Epithelial cell of alveolus of lung (primary cell): Measurements from ENCODE around the gene GPR162. TPM values are rescaled to one million over a fixed set of nuclear protein-coding genes. Genes with fewer than 3 reads are reported as not detected.

Experiments used
- total RNA-seq: library from RNA; depleted of rRNA; stranded (reverse); fragments of >200 nt; gene quantifications from 2 replicates; pipeline ENCODE4 v1.2.1, GENCODE V29; 2015

GPR162 gene, protein sequence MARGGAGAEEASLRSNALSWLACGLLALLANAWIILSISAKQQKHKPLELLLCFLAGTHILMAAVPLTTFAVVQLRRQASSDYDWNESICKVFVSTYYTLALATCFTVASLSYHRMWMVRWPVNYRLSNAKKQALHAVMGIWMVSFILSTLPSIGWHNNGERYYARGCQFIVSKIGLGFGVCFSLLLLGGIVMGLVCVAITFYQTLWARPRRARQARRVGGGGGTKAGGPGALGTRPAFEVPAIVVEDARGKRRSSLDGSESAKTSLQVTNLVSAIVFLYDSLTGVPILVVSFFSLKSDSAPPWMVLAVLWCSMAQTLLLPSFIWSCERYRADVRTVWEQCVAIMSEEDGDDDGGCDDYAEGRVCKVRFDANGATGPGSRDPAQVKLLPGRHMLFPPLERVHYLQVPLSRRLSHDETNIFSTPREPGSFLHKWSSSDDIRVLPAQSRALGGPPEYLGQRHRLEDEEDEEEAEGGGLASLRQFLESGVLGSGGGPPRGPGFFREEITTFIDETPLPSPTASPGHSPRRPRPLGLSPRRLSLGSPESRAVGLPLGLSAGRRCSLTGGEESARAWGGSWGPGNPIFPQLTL
- total RNA-seq: 2.1 and 20.3 TPM in 2 replicates

DNA sequence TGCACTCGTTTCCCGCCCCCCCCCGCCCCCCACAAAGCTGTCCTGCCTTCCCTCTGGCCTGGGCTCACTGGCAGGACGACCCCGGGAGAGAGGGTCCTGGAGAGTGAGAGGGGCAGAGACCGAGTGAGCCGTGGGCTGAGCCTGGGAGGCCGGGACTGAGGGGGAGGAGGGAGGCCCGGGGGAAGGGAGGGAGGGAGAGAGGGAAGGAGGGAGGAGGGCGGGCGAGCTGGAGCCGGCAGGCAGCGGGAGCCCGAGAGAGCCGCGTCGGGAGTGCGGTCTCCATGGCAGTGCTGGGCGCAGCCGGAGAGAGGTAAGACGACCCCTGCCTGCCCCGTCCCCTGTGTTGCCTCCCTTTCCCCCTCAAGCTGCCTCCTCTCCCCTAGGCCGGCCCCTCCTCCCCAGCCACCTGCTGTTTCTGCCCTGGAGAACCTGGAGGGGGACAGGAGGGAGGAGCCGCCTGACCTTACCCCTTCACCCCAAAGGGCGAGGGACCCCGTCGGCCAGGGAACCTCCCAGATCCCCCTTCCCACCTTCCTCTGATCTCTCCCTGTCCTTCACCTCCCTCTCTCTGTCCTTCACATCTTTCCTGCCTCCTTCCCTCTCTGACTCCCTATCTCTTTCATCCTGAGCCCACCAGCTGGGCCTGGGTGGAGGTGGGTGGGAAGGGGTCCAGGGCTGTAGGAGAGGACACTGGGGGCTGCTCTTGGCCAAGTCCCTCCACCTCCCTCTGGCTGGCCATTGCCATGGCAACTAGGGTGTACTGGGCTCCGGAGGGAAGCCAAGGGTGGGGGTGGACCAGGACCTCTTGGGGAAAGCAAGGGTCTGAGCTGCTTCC is at the start of gene GPR162:
TSS of gene GPR162 (plus strand) at position 231 of the 835 bp plus-strand sequence. CDS start 2,078 bp downstream, outside the sequence.

DNA sequence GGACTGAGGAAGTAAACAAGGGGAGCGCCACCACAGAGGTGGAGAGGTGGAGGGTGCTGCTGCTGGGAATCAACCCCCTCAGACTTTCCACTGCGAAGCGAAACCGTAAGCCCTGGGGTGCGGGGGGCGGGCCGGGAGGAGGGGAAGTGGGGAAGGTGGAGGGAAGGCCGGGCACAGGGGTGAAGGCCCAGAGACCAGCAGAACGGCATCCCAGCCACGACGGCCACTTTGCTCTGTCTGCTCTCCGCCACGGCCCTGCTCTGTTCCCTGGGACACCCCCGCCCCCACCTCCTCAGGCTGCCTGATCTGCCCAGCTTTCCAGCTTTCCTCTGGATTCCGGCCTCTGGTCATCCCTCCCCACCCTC is 49.3 kb upstream of the GPR162 start, which contains the start of gene LAG3:
TSS of gene LAG3 (plus strand) at position 190 of the 365 bp plus-strand sequence. CDS start 333 bp downstream, outside the sequence.

DNA sequence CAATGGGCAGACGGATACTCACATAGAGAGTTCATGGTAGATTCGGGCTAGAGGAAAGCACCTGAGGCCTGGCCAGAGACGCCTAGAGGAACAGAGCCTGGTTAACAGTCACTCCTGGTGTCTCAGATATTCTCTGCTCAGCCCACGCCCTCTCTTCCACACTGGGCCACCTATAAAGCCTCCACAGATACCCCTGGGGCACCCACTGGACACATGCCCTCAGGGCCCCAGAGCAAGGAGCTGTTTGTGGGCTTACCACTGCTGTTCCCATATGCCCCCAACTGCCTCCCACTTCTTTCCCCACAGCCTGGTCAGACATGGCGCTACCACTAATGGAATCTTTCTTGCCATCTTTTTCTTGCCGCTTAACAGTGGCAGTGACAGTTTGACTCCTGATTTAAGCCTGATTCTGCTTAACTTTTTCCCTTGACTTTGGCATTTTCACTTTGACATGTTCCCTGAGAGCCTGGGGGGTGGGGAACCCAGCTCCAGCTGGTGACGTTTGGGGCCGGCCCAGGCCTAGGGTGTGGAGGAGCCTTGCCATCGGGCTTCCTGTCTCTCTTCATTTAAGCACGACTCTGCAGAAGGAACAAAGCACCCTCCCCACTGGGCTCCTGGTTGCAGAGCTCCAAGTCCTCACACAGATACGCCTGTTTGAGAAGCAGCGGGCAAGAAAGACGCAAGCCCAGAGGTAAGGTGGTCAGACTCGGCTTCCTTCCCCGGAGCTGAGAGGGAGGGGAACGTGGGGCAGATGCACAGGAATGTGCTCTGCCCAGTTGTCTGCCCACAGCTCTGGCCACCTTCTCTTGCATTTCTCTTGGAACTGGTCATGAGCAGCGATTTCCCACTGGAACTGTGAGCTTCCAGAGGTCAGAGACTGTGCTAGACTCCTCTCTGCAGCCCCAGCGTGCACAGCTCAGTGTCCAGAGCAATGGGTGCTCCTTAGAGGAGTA is 32.4 kb upstream of the GPR162 start, which contains the start of gene CD4:
TSS of gene CD4 (plus strand) at position 557 of the 953 bp plus-strand sequence. CDS start 10,611 bp downstream, outside the sequence.

GRCh38 chr12:6827982-6828780 is 6.6 kb downstream of the GPR162 start, which contains the start of gene P3H3:
P3H3 (plus strand) TSS chr12:6828407; CDS start chr12:6828441, 34 bp downstream.

GRCh38 chr12:6840761-6841515 is 19.3 kb downstream of the GPR162 start, which contains the start of gene GNB3:
GNB3 (plus strand) TSS chr12:6840925; CDS start chr12:6841288, 363 bp downstream.

DNA sequence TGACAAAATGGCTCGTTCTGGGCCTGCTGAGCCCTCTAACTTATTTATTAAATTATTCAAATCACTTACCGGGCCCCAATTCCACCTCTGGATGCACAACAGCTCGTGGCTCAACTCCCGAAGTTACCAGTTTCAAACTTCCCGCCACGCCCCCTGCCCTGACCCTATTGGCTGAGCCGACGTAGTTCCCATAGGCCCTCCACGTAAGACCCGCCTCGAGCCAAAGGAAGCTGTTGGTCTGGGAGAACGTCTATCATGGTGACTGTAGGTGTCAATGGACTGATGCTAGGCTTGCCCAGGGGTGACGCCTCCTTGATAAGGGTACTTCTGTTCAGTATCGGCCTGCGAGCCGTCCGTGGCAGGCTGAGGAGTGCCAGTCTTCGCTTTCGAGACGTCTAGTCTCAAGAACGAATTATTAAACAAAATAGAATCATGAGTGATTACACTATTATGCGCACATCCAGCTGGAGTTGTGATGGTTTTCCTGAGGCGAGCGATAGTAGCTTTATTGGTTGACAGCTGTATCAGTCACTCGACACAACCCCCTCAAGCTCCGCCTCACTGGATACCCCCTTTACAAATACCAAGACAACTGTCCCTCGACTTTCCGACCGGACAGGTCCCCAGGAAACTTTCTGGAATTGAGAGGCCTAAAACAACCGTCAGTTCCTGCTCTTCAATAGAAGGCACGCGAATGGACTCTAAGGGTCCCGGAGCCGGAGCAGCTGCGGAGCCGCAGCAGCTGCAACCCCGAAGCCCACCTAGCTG is 29.7 kb downstream of the GPR162 start, which contains the start of gene CDCA3:
TSS of gene CDCA3 (minus strand) at position 134 of the 768 bp plus-strand sequence. CDS start 334 bp downstream, outside the sequence.

GRCh38 chr12:6851921-6852650 is 30.5 kb downstream of the GPR162 start, which contains the start of gene USP5:
USP5 (plus strand) TSS chr12:6852150; CDS start chr12:6852180, 30 bp downstream.

GRCh38 chr12:6867413-6868210 is 46.0 kb downstream of the GPR162 start, which contains the start of gene TPI1:
TPI1 (plus strand) TSS chr12:6867531; CDS start chr12:6867567, 36 bp downstream.

GRCh38 chr12:6873094-6874014 is 51.7 kb downstream of the GPR162 start, which contains the start of gene SPSB2:
SPSB2 (minus strand) TSS chr12:6873303; CDS start chr12:6872901, 402 bp downstream.

Other genes starting within 250 kb of the GPR162 start
- gene CHD4, start 214.4 kb upstream of the GPR162 start, total RNA-seq: 210 and 238 TPM in 2 replicates
- 0.65 TPM in 1 of 2 replicates, not detected in the other for gene LPAR5, start 185.9 kb upstream of the GPR162 start, total RNA-seq
- gene ACRBP, start 174.4 kb upstream of the GPR162 start, total RNA-seq: 0.13 and 0.72 TPM in 2 replicates
- 24.4 and 89.2 TPM in 2 replicates for gene ING4, start 158.7 kb upstream of the GPR162 start, total RNA-seq
- 16.8 and 39.4 TPM in 2 replicates for gene ZNF384, start 132.4 kb upstream of the GPR162 start, total RNA-seq
- gene PIANP, start 121.0 kb upstream of the GPR162 start, total RNA-seq: 0.52 and 5.9 TPM in 2 replicates
- gene COPS7A, start 97.8 kb upstream of the GPR162 start, total RNA-seq: 50.6 and 80.7 TPM in 2 replicates
- gene MLF2, start 68.7 kb upstream of the GPR162 start, total RNA-seq: 196 and 281 TPM in 2 replicates
- gene PTMS, start 55.5 kb upstream of the GPR162 start, total RNA-seq: 174 and 234 TPM in 2 replicates
- 1.6 TPM in 1 of 2 replicates, not detected in the other for gene LAG3, start 49.3 kb upstream of the GPR162 start, total RNA-seq
- gene CD4, start 32.3 kb upstream of the GPR162 start, total RNA-seq: 11.2 and 19.2 TPM in 2 replicates
- 72.0 and 77.4 TPM in 2 replicates for gene P3H3, start 6.6 kb downstream of the GPR162 start, total RNA-seq
- 0.39 and 0.48 TPM in 2 replicates for gene GNB3, start 19.1 kb downstream of the GPR162 start, total RNA-seq
- gene CDCA3, start 29.5 kb downstream of the GPR162 start, total RNA-seq: 12.0 and 27.4 TPM in 2 replicates
- 47.1 and 72.5 TPM in 2 replicates for gene USP5, start 30.3 kb downstream of the GPR162 start, total RNA-seq
- 1,206 and 1,693 TPM in 2 replicates for gene TPI1, start 45.7 kb downstream of the GPR162 start, total RNA-seq
- gene SPSB2, start 51.5 kb downstream of the GPR162 start, total RNA-seq: 3.6 and 5.4 TPM in 2 replicates
- gene LRRC23, start 83.0 kb downstream of the GPR162 start, total RNA-seq: 5.8 and 13.9 TPM in 2 replicates
- gene ENO2, start 92.8 kb downstream of the GPR162 start, total RNA-seq: 26.1 and 45.2 TPM in 2 replicates
- 14.2 and 57.7 TPM in 2 replicates for gene ATN1, start 106.1 kb downstream of the GPR162 start, total RNA-seq
- gene RNU7-1, start 122.0 kb downstream of the GPR162 start, total RNA-seq: not detected in 2 replicates
- 336 and 337 TPM in 2 replicates for gene C12orf57, start 122.2 kb downstream of the GPR162 start, total RNA-seq
- gene PTPN6, start 129.5 kb downstream of the GPR162 start, total RNA-seq: 1.0 and 4.2 TPM in 2 replicates
- 395 and 411 TPM in 2 replicates for gene PHB2, start 148.8 kb downstream of the GPR162 start, total RNA-seq
- 24.4 and 65.2 TPM in 2 replicates for gene EMG1, start 149.1 kb downstream of the GPR162 start, total RNA-seq
- gene LPCAT3, start 196.7 kb downstream of the GPR162 start, total RNA-seq: 26.5 and 28.0 TPM in 2 replicates
- gene C1S, start 238.9 kb downstream of the GPR162 start, total RNA-seq: 137 and 318 TPM in 2 replicates